Thymus (tissue), 11 donors: ENCODE data around the gene SORBS1. TPM values are rescaled to one million over a fixed set of nuclear protein-coding genes. Genes with fewer than 3 reads are reported as not detected.

ENCODE experiments used
- DNase-seq, 9 donors: peaks; one replicate each; pipeline ENCODE4 v3.0.0-alpha.2; 2013; ENCODE audit warnings: low spot score in 9 of 9, low read depth in 6 of 9, missing footprints in 1 of 9
- H3K27ac ChIP-seq, 2 donors: one replicate each; pipeline ENCODE4 v1.5.1; 2013; ENCODE audit warnings: control low read depth in 1 of 2, low read depth in 1 of 2, low read length in 1 of 2, mild to moderate bottlenecking in 1 of 2, moderate library complexity in 1 of 2
- H3K27me3 ChIP-seq, 2 donors: one replicate each; pipeline ENCODE4 v1.5.1; 2013; ENCODE audit warnings: low read length in 1 of 2; ENCODE audit not compliant: control insufficient read depth in 2 of 2, insufficient read depth in 1 of 2
- H3K36me3 ChIP-seq, 2 donors: one replicate each; pipeline ENCODE4 v1.5.1; 2013; ENCODE audit warnings: low read length in 1 of 2, mild to moderate bottlenecking in 1 of 2, moderate library complexity in 1 of 2; ENCODE audit not compliant: control insufficient read depth in 2 of 2, insufficient read depth in 2 of 2
- H3K4me1 ChIP-seq, 2 donors: one replicate each; pipeline ENCODE4 v1.5.1; 2013; ENCODE audit warnings: low read length in 2 of 2; ENCODE audit not compliant: control insufficient read depth in 2 of 2, insufficient read depth in 2 of 2
- H3K4me3 ChIP-seq, 2 donors: one replicate each; pipeline ENCODE4 v1.5.1; 2013; ENCODE audit warnings: low read length in 2 of 2, control low read depth in 1 of 2, mild to moderate bottlenecking in 1 of 2
- H3K9me3 ChIP-seq, 2 donors: one replicate each; pipeline ENCODE4 v1.5.1; 2013; ENCODE audit warnings: low read length in 1 of 2, mild to moderate bottlenecking in 1 of 2; ENCODE audit not compliant: control insufficient read depth in 2 of 2, insufficient read depth in 1 of 2
- WGBS: extraction: QIAGEN DNeasy Blood & Tissue Kit; methylation state at CpG from one replicate; pipeline ENCODE4 v1.1.7; 2013; 5-methylcytosine and 5-hydroxymethylcytosine counted together
- polyA plus RNA-seq: library from polyadenylated mRNA; stranded (reverse); fragments of 200-250 nt; gene quantifications from one replicate; pipeline ENCODE4 v1.2.3, GENCODE V29; 2013
- total RNA-seq: library from RNA; stranded (reverse); fragments of 120-200 nt; gene quantifications from one replicate; pipeline ENCODE4 v1.2.4, GENCODE V29; 2013
- donor health status: healthy.

Gene SORBS1
- total and polyA plus RNA-seq, 2 donors = 1.9 to 25.3 TPM

- no peaks in the 10 kb centered on the region for H3K36me3 ChIP-seq
- H3K27me3 ChIP-seq = no peaks in the 10 kb centered on the region
- H3K9me3 ChIP-seq = no peaks in the 10 kb centered on the region
- H3K27ac ChIP-seq = no peak overlapping the region
- no peak for DNase-seq
- H3K4me3 ChIP-seq = no peak overlapping the region
- H3K4me1 ChIP-seq = no peaks in the 10 kb centered on the region
- WGBS = 93% methylated on average over 6 of the region's 6 CpGs
Measured at GRCh38 chr10:95423164-95424005, 137.8 kb downstream of the SORBS1 start.

GRCh38 chr10:95422233-95422632, 138.9 kb downstream of the SORBS1 start:
- 95% methylated on average over 3 of the region's 3 CpGs for WGBS
- no peaks in the 10 kb centered on the region for H3K36me3 ChIP-seq
- no peak for DNase-seq
- H3K4me3 ChIP-seq = no peak overlapping the region
- no peak overlapping the region for H3K27ac ChIP-seq
- no peaks in the 10 kb centered on the region for H3K4me1 ChIP-seq
- no peaks in the 10 kb centered on the region for H3K9me3 ChIP-seq
- H3K27me3 ChIP-seq = no peaks in the 10 kb centered on the region

- 95% methylated on average over 3 of the region's 3 CpGs for WGBS
- no peak for DNase-seq
- Histone ChIP-seq H3K27ac (no peak overlapping the region), H3K36me3 (no peaks in the 10 kb centered on the region), H3K4me1 (no peaks in the 10 kb centered on the region), H3K4me3 (no peak overlapping the region), H3K9me3 (no peaks in the 10 kb centered on the region), H3K27me3 (no peaks in the 10 kb centered on the region)
Measured at GRCh38 chr10:95421782-95422181, 139.4 kb downstream of the SORBS1 start.

GRCh38 chr10:95419399-95419798, 141.8 kb downstream of the SORBS1 start:
- H3K36me3 ChIP-seq = no peaks in the 10 kb centered on the region
- no peaks in the 10 kb centered on the region for H3K4me1 ChIP-seq
- H3K9me3 ChIP-seq = no peaks in the 10 kb centered on the region
- no peak overlapping the region for H3K4me3 ChIP-seq
- 99% methylated on average over 3 of the region's 3 CpGs for WGBS
- no peak overlapping the region for H3K27ac ChIP-seq
- no peak for DNase-seq
- H3K27me3 ChIP-seq = no peaks in the 10 kb centered on the region

- Histone ChIP-seq H3K4me3 (no peak overlapping the region), H3K4me1 (no peaks in the 10 kb centered on the region), H3K27ac (no peak overlapping the region), H3K27me3 (no peaks in the 10 kb centered on the region), H3K36me3 (no peaks in the 10 kb centered on the region), H3K9me3 (no peaks in the 10 kb centered on the region)
- no peak for DNase-seq
- 96% methylated on average over 7 of the region's 7 CpGs for WGBS
Measured at GRCh38 chr10:95416973-95417372, 144.2 kb downstream of the SORBS1 start.

GRCh38 chr10:95416270-95416669, 144.9 kb downstream of the SORBS1 start:
- Histone ChIP-seq H3K27ac (no peak overlapping the region), H3K27me3 (no peaks in the 10 kb centered on the region), H3K36me3 (no peaks in the 10 kb centered on the region), H3K4me1 (no peaks in the 10 kb centered on the region), H3K9me3 (no peaks in the 10 kb centered on the region), H3K4me3 (no peak overlapping the region)
- 90% methylated on average over 4 of the region's 4 CpGs for WGBS
- DNase-seq = no peak

GRCh38 chr10:95415621-95416031, 145.5 kb downstream of the SORBS1 start:
- Histone ChIP-seq H3K36me3 (no peaks in the 10 kb centered on the region), H3K9me3 (no peaks in the 10 kb centered on the region), H3K4me3 (no peak overlapping the region), H3K4me1 (no peaks in the 10 kb centered on the region), H3K27ac (no peak overlapping the region), H3K27me3 (no peaks in the 10 kb centered on the region)
- DNase-seq = no peak
- WGBS = 96% methylated on average over 16 of the region's 16 CpGs

- 95% methylated on average over 10 of the region's 10 CpGs for WGBS
- Histone ChIP-seq H3K9me3 (no peaks in the 10 kb centered on the region), H3K27me3 (no peaks in the 10 kb centered on the region), H3K4me3 (no peak overlapping the region), H3K27ac (no peak overlapping the region), H3K4me1 (no peaks in the 10 kb centered on the region), H3K36me3 (no peaks in the 10 kb centered on the region)
- no peak for DNase-seq
Measured at GRCh38 chr10:95414844-95415485, 146.2 kb downstream of the SORBS1 start.

GRCh38 chr10:95414016-95414830, 146.9 kb downstream of the SORBS1 start:
- Histone ChIP-seq H3K4me1 (no peaks in the 10 kb centered on the region), H3K4me3 (no peak overlapping the region), H3K27ac (no peak overlapping the region), H3K27me3 (no peaks in the 10 kb centered on the region), H3K9me3 (no peaks in the 10 kb centered on the region), H3K36me3 (no peaks in the 10 kb centered on the region)
- WGBS = 97% methylated on average over 27 of the region's 27 CpGs
- no peak for DNase-seq
